ENCODE measurements around the gene PSORS1C2.

- no peak for TF ChIP-seq CTCF (IDR thresholded peaks at IDR 0.05)
- no peak for TF ChIP-seq EMX1 (CRISPR knock-in tag; IDR thresholded peaks at IDR 0.05)
- no peak for TF ChIP-seq CREM (CRISPR knock-in tag; IDR thresholded peaks at IDR 0.05)
- no peak for TF ChIP-seq MAX (CRISPR knock-in tag; IDR thresholded peaks at IDR 0.05)
- no peak for TF ChIP-seq ATF2 (CRISPR knock-in tag; IDR thresholded peaks at IDR 0.05; ENCODE audit: borderline replicate concordance, low read depth)
- no peak for TF ChIP-seq ESRRA (CRISPR knock-in tag; IDR thresholded peaks at IDR 0.05; ENCODE audit: borderline replicate concordance)
- no peak for TF ChIP-seq E2F5 (CRISPR knock-in tag; IDR thresholded peaks at IDR 0.05)
These were observed 42.7 kb downstream of the PSORS1C2 start for GRCh38 chr6:31096215-31096614.

Data from WTC11 (cell line).